Measurements from ENCODE around the gene TNS4. TPM values are rescaled to one million over a fixed set of nuclear protein-coding genes. Genes with fewer than 3 reads are reported as not detected.

Gene TNS4
- total and polyA plus RNA-seq, 2 of the 4 experiments (the other 2 are of a cell fraction) = not detected

DNA sequence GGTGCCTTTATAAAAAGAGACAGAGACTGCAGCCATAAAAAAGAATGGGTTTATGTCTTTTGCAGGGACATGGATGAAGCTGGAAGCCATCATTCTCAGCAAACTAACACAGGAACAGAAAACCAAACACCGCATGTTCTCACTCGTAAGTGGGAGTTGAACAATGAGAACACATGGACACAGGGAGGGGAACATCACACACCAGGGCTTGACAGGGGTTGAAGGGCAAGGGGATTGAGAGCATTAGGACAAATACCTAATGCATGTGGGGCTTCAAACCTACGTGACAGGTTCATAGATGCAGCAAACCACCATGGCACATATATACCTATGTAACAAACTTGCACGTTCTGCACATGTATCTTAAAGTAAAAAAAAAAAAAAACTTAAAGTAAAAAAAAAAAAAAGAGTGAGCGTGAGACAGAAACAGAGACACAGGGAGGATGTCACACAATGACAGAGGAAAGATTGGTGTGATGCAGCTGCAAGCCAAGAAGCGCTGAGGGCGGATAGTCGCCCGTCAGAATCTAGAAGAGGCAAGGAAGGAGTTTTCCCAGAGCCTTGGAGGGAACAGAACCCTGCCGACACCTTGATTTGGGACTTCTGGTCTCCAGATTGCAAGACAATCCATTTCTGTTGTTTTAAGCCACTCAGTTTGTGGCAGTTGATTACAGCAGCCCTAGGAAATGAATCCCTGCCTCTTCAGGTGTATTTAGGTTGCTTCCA, 27.4 kb upstream of the TNS4 start:
- Histone ChIP-seq H2BK15ac (ENCODE audit: low read depth, low read length) (0 out of 3 replicates have a peak overlapping the region, but pooled peaks have one; percentile 22), H3K4me1 (ENCODE audit: control insufficient read depth, insufficient read depth, low read length) (peaks cover 24% of the 10 kb centered on the region), H3K56ac (ENCODE audit: extremely low read depth, insufficient read depth, low read length) (no peak overlapping the region), H2AK5ac (ENCODE audit: low read depth, low read length) (peak overlapping the region; percentile 40; the same call in 1 of the 2 replicates), H3K27me3 (ENCODE audit: control insufficient read depth, insufficient read depth, low read length) (no peaks in the 10 kb centered on the region), H3K9me3 (ENCODE audit: control insufficient read depth, insufficient read depth, low read length) (peaks cover 2% of the 10 kb centered on the region; the same call in 1 of the 2 replicates), H2BK20ac (ENCODE audit: low read depth, low read length) (no peak overlapping the region), H3K4ac (ENCODE audit: low read depth, low read length) (no peak overlapping the region), H3K14ac (replicated peaks; ENCODE audit: low read depth, low read length) (no peak overlapping the region; the same call in 1 of the 2 replicates), H2BK120ac (ENCODE audit: low read depth, low read length) (no peak overlapping the region), H4K8ac (ENCODE audit: low read depth in 2 of 2, low read length in 2 of 2) (no peak overlapping the region), H3K27ac (ENCODE audit: insufficient read depth, low read length) (no peak overlapping the region), H3K79me1 (ENCODE audit: low read depth in 1 of 2, low read length in 2 of 2) (0 out of 4 replicates have a peak, but pooled peaks cover 0 to 10% of the 10 kb centered on the region in 2 experiments), H3K23ac (ENCODE audit: low read depth, low read length) (no peak overlapping the region), H3K4me2 (ENCODE audit: low read depth, low read length) (no peak overlapping the region), H3K36me3 (ENCODE audit: control insufficient read depth, insufficient read depth, low read length) (no peaks in the 10 kb centered on the region), H3K4me3 (ENCODE audit: insufficient read depth, low read depth, low read length) (no peak overlapping the region), H3K18ac (ENCODE audit: low read depth, low read length) (no peak overlapping the region), H2AK9ac (replicated peaks; ENCODE audit: low read depth, low read length, poor library complexity) (no peak overlapping the region), H4K5ac (ENCODE audit: low read depth, low read length) (peak overlapping the region; percentile 16; the same call in 1 of the 2 replicates), H2BK5ac (ENCODE audit: low read depth, low read length, poor library complexity, severe bottlenecking) (no peak overlapping the region), H3K9me1 (ENCODE audit: insufficient read depth, low read length) (peaks cover 13% of the 10 kb centered on the region), H4K91ac (ENCODE audit: insufficient read depth, low read depth, low read length) (no peak overlapping the region; the same call in 1 of the 2 replicates), H2AFZ (replicated peaks; ENCODE audit: low read length, poor library complexity) (no peak overlapping the region), H3K9ac (ENCODE audit: low read depth, low read length) (no peak overlapping the region), H4K20me1 (ENCODE audit: insufficient read depth, low read length) (no peaks in the 10 kb centered on the region)
- no TSS peak for BruUV-seq (replicated peaks)
- ATAC-seq (ENCODE audit: low read depth) (no peak), DNase-seq (no peak)
- 81% methylated on average over 5 of the region's 10 CpGs; no CpG with 5 or more reads in 1 of the 2 experiments for WGBS, 2 experiments (ENCODE audit: extremely low coverage in 2 of 2, insufficient read length in 1 of 2)
- in situ Hi-C loops (cut with MboI; ENCODE audit: low sequenced_read_pairs) = no loop called here
- POLR2A ChIA-PET (ENCODE audit: unreplicated experiment) = interaction anchor here (0.5 kb wide), 1 partner anchor 164 kb away, joined by 5 read pairs; the partner anchor contains the start of gene GJD3
- intact Hi-C loops (cut with micrococcal nuclease) = no loop called here
- dilution Hi-C loops (cut with HindIII; ENCODE audit: low sequenced_read_pairs, unreplicated experiment) = no loop called here
- CTCF ChIA-PET = interaction anchor here (0.7 kb wide), 1 partner anchor 32 kb away, joined by 6 read pairs; no protein-coding TSS in a partner anchor
- TF ChIP-seq MXI1 (IDR thresholded peaks at IDR 0.05; ENCODE audit: borderline replicate concordance, low read depth, low read length) (no peak), SMC3 (IDR thresholded peaks at IDR 0.05; ENCODE audit: low read depth, low read length) (no peak), RFX5 (IDR thresholded peaks at IDR 0.05; ENCODE audit: low read depth, low read length) (no peak), CHD1 (IDR thresholded peaks at IDR 0.05; ENCODE audit: low read depth, low read length) (no peak), CEBPB (IDR thresholded peaks at IDR 0.05; ENCODE audit: low read depth, low read length) (no peak), RCOR1 (IDR thresholded peaks at IDR 0.05; ENCODE audit: insufficient replicate concordance, low read length) (no peak), RAD21 (IDR thresholded peaks at IDR 0.05; ENCODE audit: low read length) (no peak), POLR2A (IDR thresholded peaks at IDR 0.05; ENCODE audit: low read depth, low read length) (no peak), MAZ (IDR thresholded peaks at IDR 0.05; ENCODE audit: borderline replicate concordance, low read depth, low read length) (no peak)
- TF ChIP-seq, protein P1, sequence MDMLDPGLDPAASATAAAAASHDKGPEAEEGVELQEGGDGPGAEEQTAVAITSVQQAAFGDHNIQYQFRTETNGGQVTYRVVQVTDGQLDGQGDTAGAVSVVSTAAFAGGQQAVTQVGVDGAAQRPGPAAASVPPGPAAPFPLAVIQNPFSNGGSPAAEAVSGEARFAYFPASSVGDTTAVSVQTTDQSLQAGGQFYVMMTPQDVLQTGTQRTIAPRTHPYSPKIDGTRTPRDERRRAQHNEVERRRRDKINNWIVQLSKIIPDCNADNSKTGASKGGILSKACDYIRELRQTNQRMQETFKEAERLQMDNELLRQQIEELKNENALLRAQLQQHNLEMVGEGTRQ (IDR thresholded peaks at IDR 0.05; ENCODE audit: low read depth, low read length) = no peak
- TF ChIP-seq, protein P2, sequence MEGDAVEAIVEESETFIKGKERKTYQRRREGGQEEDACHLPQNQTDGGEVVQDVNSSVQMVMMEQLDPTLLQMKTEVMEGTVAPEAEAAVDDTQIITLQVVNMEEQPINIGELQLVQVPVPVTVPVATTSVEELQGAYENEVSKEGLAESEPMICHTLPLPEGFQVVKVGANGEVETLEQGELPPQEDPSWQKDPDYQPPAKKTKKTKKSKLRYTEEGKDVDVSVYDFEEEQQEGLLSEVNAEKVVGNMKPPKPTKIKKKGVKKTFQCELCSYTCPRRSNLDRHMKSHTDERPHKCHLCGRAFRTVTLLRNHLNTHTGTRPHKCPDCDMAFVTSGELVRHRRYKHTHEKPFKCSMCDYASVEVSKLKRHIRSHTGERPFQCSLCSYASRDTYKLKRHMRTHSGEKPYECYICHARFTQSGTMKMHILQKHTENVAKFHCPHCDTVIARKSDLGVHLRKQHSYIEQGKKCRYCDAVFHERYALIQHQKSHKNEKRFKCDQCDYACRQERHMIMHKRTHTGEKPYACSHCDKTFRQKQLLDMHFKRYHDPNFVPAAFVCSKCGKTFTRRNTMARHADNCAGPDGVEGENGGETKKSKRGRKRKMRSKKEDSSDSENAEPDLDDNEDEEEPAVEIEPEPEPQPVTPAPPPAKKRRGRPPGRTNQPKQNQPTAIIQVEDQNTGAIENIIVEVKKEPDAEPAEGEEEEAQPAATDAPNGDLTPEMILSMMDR (conservative IDR thresholded peaks at IDR 0.05; ENCODE audit: low read depth, low read length) = no peak
- TF ChIP-seq, protein P3, sequence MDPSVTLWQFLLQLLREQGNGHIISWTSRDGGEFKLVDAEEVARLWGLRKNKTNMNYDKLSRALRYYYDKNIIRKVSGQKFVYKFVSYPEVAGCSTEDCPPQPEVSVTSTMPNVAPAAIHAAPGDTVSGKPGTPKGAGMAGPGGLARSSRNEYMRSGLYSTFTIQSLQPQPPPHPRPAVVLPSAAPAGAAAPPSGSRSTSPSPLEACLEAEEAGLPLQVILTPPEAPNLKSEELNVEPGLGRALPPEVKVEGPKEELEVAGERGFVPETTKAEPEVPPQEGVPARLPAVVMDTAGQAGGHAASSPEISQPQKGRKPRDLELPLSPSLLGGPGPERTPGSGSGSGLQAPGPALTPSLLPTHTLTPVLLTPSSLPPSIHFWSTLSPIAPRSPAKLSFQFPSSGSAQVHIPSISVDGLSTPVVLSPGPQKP (IDR thresholded peaks at IDR 0.05; ENCODE audit: borderline replicate concordance, low read depth, low read length) = no peak
